SK-N-MC (cell line): ENCODE data around the gene TMEM138.

Experiments
- EZH2 ChIP-seq: fragments of 200-600 bp; sonication (generic); IDR thresholded peaks from one replicate; pipeline ENCODE4 v1.6.1; 2017; ENCODE audit warnings: antibody characterized with exemption
- POLR2AphosphoS5 ChIP-seq: IDR thresholded peaks from 2 replicates; pipeline ENCODE4 v1.6.1; 2012; ENCODE audit warnings: mild to moderate bottlenecking, low read depth, low read length, borderline replicate concordance

- TF ChIP-seq EZH2 (no peak), POLR2AphosphoS5 (no peak)
These were observed 43.9 kb downstream of the TMEM138 start for GRCh38 chr11:61406067-61406466.
